ENCODE data around the gene CHRNA5. TPM values are rescaled to one million over a fixed set of nuclear protein-coding genes. Genes with fewer than 3 reads are reported as not detected.

CHRNA5 gene
- polyA plus RNA-seq, 1 donor from 2014 or later: 0.95 TPM

DNA sequence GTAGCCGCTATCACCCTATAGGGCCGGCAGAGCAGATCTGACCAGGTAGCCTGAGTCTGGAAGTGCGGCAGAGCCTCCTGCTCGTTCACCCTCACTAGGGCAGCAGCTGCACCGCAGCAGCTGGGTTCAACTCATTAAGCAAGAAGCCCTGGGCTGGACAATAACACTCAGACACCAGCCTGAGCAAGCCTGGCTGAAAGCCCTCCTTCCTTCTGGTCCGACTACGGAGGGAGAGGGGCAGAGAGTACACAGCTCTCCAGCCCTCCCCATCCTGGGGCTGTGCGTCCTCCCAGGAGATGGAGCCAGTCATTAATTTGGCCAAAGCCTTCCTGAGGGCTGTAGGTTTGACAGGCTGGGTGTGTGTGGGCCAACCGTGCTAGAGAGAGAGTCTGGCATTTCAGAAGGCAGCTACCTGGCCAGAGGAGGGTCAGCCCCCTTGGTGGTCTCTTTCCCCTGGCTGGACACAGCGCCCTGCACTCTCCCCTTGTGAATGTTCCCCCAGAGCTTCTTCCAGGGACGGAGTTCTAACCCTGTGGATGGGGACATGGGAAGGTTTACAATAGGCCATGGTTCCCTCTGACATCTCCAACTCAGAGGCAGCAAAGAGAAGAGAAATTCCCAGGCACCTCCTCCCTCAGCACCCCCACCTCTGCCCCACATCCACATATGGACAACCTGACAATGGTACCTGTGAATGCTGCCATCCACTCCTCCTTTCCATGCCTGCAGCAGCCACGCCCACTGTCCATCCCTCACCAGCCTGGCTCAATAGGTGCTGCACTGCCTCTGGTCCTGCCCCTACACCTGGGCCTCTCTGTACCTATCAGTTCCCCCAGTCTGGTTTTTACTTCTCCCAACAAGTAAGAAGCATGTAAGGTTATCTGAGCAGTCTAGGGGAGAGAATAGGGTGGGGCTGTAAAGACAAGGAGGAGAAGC is 69.2 kb downstream of the CHRNA5 start:
- Mint-ChIP-seq H3K9me3 (peaks cover 0 to 8% (median 2%) of the 10 kb centered on the region in 3 donors), H3K27ac (no peak overlapping the region), H3K36me3 (no peaks in the 10 kb centered on the region), H3K4me3 (no peak overlapping the region), H3K4me1 (no peaks in the 10 kb centered on the region), H3K27me3 (peaks cover 7% of the 10 kb centered on the region)

GRCh38 chr15:78635346-78635745 is 70.0 kb downstream of the CHRNA5 start:
- Mint-ChIP-seq H3K9me3 (peaks cover 0 to 8% (median 2%) of the 10 kb centered on the region in 3 donors), H3K36me3 (no peaks in the 10 kb centered on the region), H3K27ac (no peak overlapping the region), H3K4me1 (no peaks in the 10 kb centered on the region), H3K4me3 (no peak overlapping the region), H3K27me3 (peaks cover 4% of the 10 kb centered on the region)

DNA sequence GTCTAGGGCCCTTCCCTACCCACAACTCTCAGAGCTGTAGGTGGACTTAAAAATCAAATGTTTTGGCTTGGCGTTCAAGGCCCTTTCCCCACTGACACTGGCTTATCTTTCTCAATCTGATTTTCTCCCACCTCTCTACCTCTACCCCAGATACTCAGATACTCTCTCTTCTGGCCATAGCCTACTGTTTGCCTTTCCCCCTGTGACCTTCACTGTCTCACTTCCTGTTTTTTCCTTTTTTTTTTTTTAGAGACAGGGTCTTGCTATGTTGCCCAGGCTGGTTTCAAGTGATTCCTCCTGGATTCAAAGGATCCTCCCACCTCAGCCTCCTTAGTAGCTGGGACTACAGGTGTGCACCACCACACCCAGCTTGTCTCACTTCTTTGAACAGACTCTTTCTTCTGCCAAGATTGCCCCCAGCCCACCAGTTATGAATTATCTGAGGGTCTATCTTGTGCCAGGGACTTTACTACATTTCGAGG is 71.1 kb downstream of the CHRNA5 start:
- Mint-ChIP-seq H3K27ac (no peak overlapping the region), H3K4me3 (no peak overlapping the region), H3K4me1 (peaks cover 0 to 2% (median 1%) of the 10 kb centered on the region in 3 donors), H3K36me3 (no peaks in the 10 kb centered on the region), H3K9me3 (peaks cover 0 to 8% (median 2%) of the 10 kb centered on the region in 3 donors), H3K27me3 (peaks cover 6% of the 10 kb centered on the region)

- Mint-ChIP-seq H3K36me3 (no peaks in the 10 kb centered on the region), H3K9me3 (peaks cover 0 to 8% (median 2%) of the 10 kb centered on the region in 3 donors), H3K4me3 (peak overlapping the region in 1 of 4 donors; percentile 23), H3K27me3 (peaks cover 14% of the 10 kb centered on the region), H3K4me1 (peaks cover 0 to 5% (median 1%) of the 10 kb centered on the region in 3 donors), H3K27ac (no peak overlapping the region)
Observed at GRCh38 chr15:78637776-78638435, 72.6 kb downstream of the CHRNA5 start.

DNA sequence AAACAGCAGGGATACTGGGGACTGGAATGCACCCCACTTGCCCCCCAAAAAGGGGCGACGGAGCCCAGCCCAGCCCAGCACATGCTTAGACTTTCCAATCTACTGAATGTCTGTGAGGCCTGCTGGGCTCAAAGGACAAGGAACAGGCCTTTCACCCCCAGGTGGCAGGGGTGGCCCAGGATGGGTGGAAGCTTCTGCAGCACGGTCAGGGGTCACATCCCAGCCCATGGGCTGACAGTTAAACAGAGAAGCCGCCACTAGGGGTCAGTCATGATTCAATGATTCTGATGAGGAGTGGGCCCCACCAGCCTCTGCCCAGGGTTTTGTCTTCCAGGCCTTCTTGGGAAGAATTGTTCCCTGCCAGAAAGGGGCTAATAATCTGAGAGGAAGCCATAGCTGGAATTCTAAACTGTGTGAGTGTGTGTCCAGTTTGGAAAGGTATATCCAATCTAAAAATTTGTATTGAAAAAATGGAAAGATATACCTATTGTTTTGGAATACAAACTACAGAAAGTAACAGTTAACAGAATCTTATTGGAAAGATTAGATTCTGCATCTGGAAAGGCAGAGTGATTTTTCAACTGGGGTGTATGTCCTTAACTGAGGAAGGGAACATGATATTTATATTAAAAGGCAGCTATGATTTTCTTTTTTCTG is 73.5 kb downstream of the CHRNA5 start:
- peaks cover 14% of the 10 kb centered on the region for H3K27me3 Mint-ChIP-seq
- H3K4me3 Mint-ChIP-seq: no peak overlapping the region
- peaks cover 0 to 5% (median 1%) of the 10 kb centered on the region in 3 donors for H3K4me1 Mint-ChIP-seq
- H3K9me3 Mint-ChIP-seq: no peaks in the 10 kb centered on the region
- H3K27ac Mint-ChIP-seq: no peak overlapping the region
- H3K36me3 Mint-ChIP-seq: no peaks in the 10 kb centered on the region

- Mint-ChIP-seq H3K27ac (no peak overlapping the region), H3K4me1 (peaks cover 0 to 5% (median 1%) of the 10 kb centered on the region in 3 donors), H3K4me3 (peak overlapping the region in 2 of 4 donors; percentile 27 to 58), H3K9me3 (no peaks in the 10 kb centered on the region), H3K36me3 (no peaks in the 10 kb centered on the region), H3K27me3 (peaks cover 16% of the 10 kb centered on the region)
Observed at GRCh38 chr15:78640527-78641101, 75.3 kb downstream of the CHRNA5 start.

DNA sequence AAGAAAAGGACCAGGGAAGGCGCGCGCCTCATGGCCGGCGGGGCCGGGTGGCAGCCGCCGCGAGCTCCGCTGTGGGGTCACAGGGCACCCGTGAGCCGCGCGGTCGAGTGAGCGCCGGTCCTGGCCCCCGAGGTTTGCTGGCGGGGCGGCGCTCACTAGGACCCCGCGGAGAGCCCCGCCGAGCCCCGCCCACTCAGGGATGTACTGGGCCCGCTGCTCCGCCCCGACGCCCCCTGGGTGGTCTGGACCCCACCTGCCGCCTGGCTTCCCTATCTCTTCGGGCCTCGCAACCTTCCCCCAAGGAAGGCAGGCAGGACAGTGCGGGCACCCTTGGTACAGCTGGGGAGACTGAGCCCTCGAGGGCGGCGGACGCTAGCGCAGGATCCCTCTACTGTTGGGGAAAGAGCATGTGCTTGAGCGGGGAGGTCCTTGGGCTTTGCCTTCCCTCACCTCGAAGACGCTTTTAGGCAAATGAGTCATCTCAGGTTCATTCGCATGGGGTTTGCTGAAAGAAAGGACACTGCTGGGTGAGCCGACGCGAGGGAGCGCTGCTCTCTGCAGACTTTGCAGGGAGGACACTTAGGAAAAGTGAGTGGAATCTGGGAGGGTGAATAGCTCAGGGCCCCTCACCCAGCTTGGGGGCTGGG is 75.9 kb downstream of the CHRNA5 start, which contains the start of gene CHRNB4:
Gene CHRNB4 (minus strand): TSS at position 109 of the 647 bp plus-strand sequence. CDS start 77 bp downstream, at position 32.
- peaks cover 16% of the 10 kb centered on the region for H3K27me3 Mint-ChIP-seq
- peak within 1 kb of the TSS; percentile 55 to 90 (median 68) for H3K4me3 Mint-ChIP-seq
- H3K9me3 Mint-ChIP-seq: no peaks in the 10 kb centered on the region
- H3K27ac Mint-ChIP-seq: peak within 1 kb of the TSS in 2 of 3 donors; percentile 50 to 63
- peaks cover 0 to 5% (median 1%) of the 10 kb centered on the region in 3 donors for H3K4me1 Mint-ChIP-seq
- H3K36me3 Mint-ChIP-seq: no peaks in the 10 kb centered on the region

- peaks cover 0 to 5% (median 1%) of the 10 kb centered on the region in 3 donors for H3K4me1 Mint-ChIP-seq
- H3K27ac Mint-ChIP-seq: peak overlapping the region in 2 of 3 donors; percentile 50 to 63
- H3K4me3 Mint-ChIP-seq: peak overlapping the region in 3 of 4 donors; percentile 44 to 90 (median 55)
- peaks cover 13% of the 10 kb centered on the region for H3K27me3 Mint-ChIP-seq
- H3K36me3 Mint-ChIP-seq: no peaks in the 10 kb centered on the region
- no peaks in the 10 kb centered on the region for H3K9me3 Mint-ChIP-seq
Observed at GRCh38 chr15:78641749-78642275, 76.5 kb downstream of the CHRNA5 start.

DNA sequence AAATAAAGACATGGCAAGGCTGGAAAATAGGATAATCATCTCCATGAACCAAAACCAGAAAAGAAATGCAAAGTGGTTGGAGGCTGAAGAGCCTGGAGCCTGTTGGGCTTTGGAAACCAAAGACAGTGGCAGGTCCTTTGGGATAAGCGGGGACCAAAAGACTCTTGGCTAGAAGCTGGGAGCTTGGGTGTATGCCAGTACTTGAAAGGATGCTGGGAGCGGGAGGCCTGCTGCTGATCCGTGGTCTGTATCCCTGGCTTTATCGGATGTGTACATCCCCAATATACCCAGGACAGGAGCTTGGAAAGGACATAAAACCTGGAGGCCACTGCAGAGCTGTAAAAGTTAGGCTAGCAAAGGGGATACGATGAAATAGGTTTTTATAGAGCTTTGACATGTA is 77.0 kb downstream of the CHRNA5 start:
- H3K4me1 Mint-ChIP-seq: peaks cover 0 to 5% (median 1%) of the 10 kb centered on the region in 3 donors
- H3K4me3 Mint-ChIP-seq: peak overlapping the region in 1 of 4 donors; percentile 4
- H3K9me3 Mint-ChIP-seq: no peaks in the 10 kb centered on the region
- H3K36me3 Mint-ChIP-seq: no peaks in the 10 kb centered on the region
- H3K27ac Mint-ChIP-seq: no peak overlapping the region
- peaks cover 12% of the 10 kb centered on the region for H3K27me3 Mint-ChIP-seq

Other genes with a start within 250 kb of the CHRNA5 start
- gene CRABP1, start 225.2 kb upstream of the CHRNA5 start, polyA plus RNA-seq: not detected
- 12.7 TPM for gene IREB2, start 127.3 kb upstream of the CHRNA5 start, polyA plus RNA-seq
- not detected for gene HYKK, start 57.9 kb upstream of the CHRNA5 start, polyA plus RNA-seq
- 169 TPM for gene PSMA4, start 25.1 kb upstream of the CHRNA5 start, polyA plus RNA-seq
- not detected for gene CHRNA3, start 55.5 kb downstream of the CHRNA5 start, polyA plus RNA-seq
- not detected for gene CHRNB4, start 75.7 kb downstream of the CHRNA5 start, polyA plus RNA-seq
- 0.04 TPM for gene ADAMTS7, start 245.9 kb downstream of the CHRNA5 start, polyA plus RNA-seq